Endodermal cell (in vitro differentiated cells): Measurements from ENCODE around the gene HECW1. TPM values are rescaled to one million over a fixed set of nuclear protein-coding genes. Genes with fewer than 3 reads are reported as not detected.

Source experiments
- DNase-seq: peaks from one replicate; pipeline ENCODE4 v3.0.0-alpha.2; 2017
- H3K27ac ChIP-seq: 2 replicates; pipeline ENCODE4 v1.5.1; 2013; ENCODE audit warnings: mild to moderate bottlenecking, low read depth, low read length, moderate library complexity
- H3K27me3 ChIP-seq: 2 replicates; pipeline ENCODE4 v1.6.1; 2013; ENCODE audit warnings: mild to moderate bottlenecking, low read length, moderate library complexity; ENCODE audit not compliant: insufficient read depth, control insufficient read depth, poor library complexity, severe bottlenecking
- H3K36me3 ChIP-seq: 2 replicates; pipeline ENCODE4 v1.7.0; 2013; ENCODE audit warnings: mild to moderate bottlenecking, low read length, moderate library complexity; ENCODE audit not compliant: control insufficient read depth, insufficient read depth
- H3K4me1 ChIP-seq: one replicate; pipeline ENCODE4 v1.7.0; 2013; ENCODE audit warnings: low read length; ENCODE audit not compliant: control insufficient read depth, insufficient read depth
- H3K4me3 ChIP-seq: 2 replicates; pipeline ENCODE4 v1.5.1; 2013; ENCODE audit warnings: mild to moderate bottlenecking, low read length, moderate library complexity
- H3K9ac ChIP-seq: 2 replicates; pipeline ENCODE4 v1.6.1; 2013; ENCODE audit warnings: mild to moderate bottlenecking, low read length, moderate library complexity; ENCODE audit not compliant: poor library complexity, severe bottlenecking; ENCODE audit errors: extremely low read depth
- H3K9me3 ChIP-seq: 2 replicates; pipeline ENCODE4 v1.6.1; 2013; ENCODE audit warnings: mild to moderate bottlenecking, low read length, moderate library complexity; ENCODE audit not compliant: control insufficient read depth
- H3K27ac Mint-ChIP-seq: 2 replicates; pipeline ENCODE4 v1.8.0; 2020; ENCODE audit warnings: mixed read lengths
- H3K27me3 Mint-ChIP-seq: 2 replicates; pipeline ENCODE4 v1.8.0; 2021; ENCODE audit warnings: mild to moderate bottlenecking, mixed read lengths; ENCODE audit not compliant: insufficient read depth
- H3K36me3 Mint-ChIP-seq: 2 replicates; pipeline ENCODE4 v1.8.0; 2020; ENCODE audit warnings: low read depth, mixed read lengths
- H3K4me1 Mint-ChIP-seq: 2 replicates; pipeline ENCODE4 v1.8.0; 2020; ENCODE audit warnings: mixed read lengths
- H3K4me3 Mint-ChIP-seq: 2 replicates; pipeline ENCODE4 v1.8.0; 2020; ENCODE audit warnings: mild to moderate bottlenecking, moderate library complexity, mixed read lengths
- H3K9me3 Mint-ChIP-seq: 2 replicates; pipeline ENCODE4 v1.8.0; 2020; ENCODE audit warnings: mild to moderate bottlenecking, mixed read lengths
- CTCF ChIP-seq: fragments of 200-600 bp; sonication (generic); conservative IDR thresholded peaks from 2 replicates; pipeline ENCODE4 v1.5.0; 2021; ENCODE audit warnings: antibody characterized with exemption, mild to moderate bottlenecking
- WGBS, 2 experiments: methylation state at CpG; one replicate each; pipeline versions ENCODE4 v1.1.5 to v1.1.7; 2013; ENCODE audit warnings: missing lambda C conversion rate in 2 of 2, mixed read lengths in 1 of 2; ENCODE audit not compliant: insufficient coverage in 1 of 2, insufficient read length in 1 of 2; 5-methylcytosine and 5-hydroxymethylcytosine counted together
- total RNA-seq, 2 donors: library from RNA; stranded (reverse); fragmentation: NEBNext Ultra II Directional in 1 of 2; extraction: Animal tissue kit (Norgen Biotek cat#: 25700) in 1 of 2; gene quantifications; 2 replicates in 1 of 2; 3 replicates in 1 of 2; pipeline ENCODE4 v1.2.1, GENCODE V29; 2021

The HECW1 gene
- total RNA-seq, 2 donors from 2014 or later, result 4.6 to 12.0 TPM

DNA sequence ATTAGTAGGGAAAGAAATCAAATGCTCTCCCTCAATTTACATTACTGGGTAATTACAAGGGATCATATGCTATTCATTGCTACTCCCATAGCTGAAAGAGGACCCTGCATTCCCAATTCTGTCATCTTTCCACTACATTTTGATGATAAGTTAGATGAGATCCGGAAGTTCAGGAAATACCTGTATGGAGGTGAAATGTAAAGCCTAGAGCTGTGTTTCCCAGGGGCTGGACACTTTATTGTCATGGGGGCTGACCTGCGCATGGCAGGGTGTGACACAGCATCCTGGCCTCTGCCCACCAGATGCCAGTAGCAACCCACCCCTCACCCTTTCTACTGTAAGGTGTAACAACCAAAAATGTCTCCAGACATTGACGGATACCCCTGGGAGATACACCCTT lies 56.6 kb downstream of the HECW1 start:
- H3K9me3 Mint-ChIP-seq, result no peaks in the 10 kb centered on the region
- no peak overlapping the region for H3K27ac Mint-ChIP-seq
- 93% methylated on average over 3 of the region's 3 CpGs; no CpG with 5 or more reads in 1 of the 2 experiments for WGBS, 2 experiments
- Histone ChIP-seq H3K4me3 (no peak overlapping the region), H3K27ac (no peak overlapping the region), H3K36me3 (no peaks in the 10 kb centered on the region), H3K27me3 (no peaks in the 10 kb centered on the region), H3K9me3 (no peaks in the 10 kb centered on the region), H3K4me1 (peaks cover 5% of the 10 kb centered on the region), H3K9ac (no peak overlapping the region)
- no peaks in the 10 kb centered on the region for H3K36me3 Mint-ChIP-seq
- no peak for DNase-seq
- H3K4me3 Mint-ChIP-seq, result no peak overlapping the region
- H3K27me3 Mint-ChIP-seq, result no peaks in the 10 kb centered on the region
- TF ChIP-seq CTCF, result no peak
- H3K4me1 Mint-ChIP-seq, result peaks cover 24% of the 10 kb centered on the region

GRCh38 chr7:43170571-43170970 lies 58.1 kb downstream of the HECW1 start:
- no peak overlapping the region for H3K4me3 Mint-ChIP-seq
- no peak overlapping the region for H3K27ac ChIP-seq
- TF ChIP-seq CTCF, result no peak
- no peaks in the 10 kb centered on the region for H3K9me3 ChIP-seq
- no peak overlapping the region for H3K9ac ChIP-seq
- no peak for DNase-seq
- H3K4me1 Mint-ChIP-seq, result peaks cover 24% of the 10 kb centered on the region
- no peaks in the 10 kb centered on the region for H3K27me3 ChIP-seq
- WGBS, 2 experiments, result 70 to 73% methylated on average over 3 of the region's 3 CpGs
- peaks cover 5% of the 10 kb centered on the region for H3K4me1 ChIP-seq
- H3K27ac Mint-ChIP-seq, result no peak overlapping the region
- no peaks in the 10 kb centered on the region for H3K36me3 ChIP-seq
- no peaks in the 10 kb centered on the region for H3K36me3 Mint-ChIP-seq
- H3K27me3 Mint-ChIP-seq, result no peaks in the 10 kb centered on the region
- H3K9me3 Mint-ChIP-seq, result no peaks in the 10 kb centered on the region
- no peak overlapping the region for H3K4me3 ChIP-seq

DNA sequence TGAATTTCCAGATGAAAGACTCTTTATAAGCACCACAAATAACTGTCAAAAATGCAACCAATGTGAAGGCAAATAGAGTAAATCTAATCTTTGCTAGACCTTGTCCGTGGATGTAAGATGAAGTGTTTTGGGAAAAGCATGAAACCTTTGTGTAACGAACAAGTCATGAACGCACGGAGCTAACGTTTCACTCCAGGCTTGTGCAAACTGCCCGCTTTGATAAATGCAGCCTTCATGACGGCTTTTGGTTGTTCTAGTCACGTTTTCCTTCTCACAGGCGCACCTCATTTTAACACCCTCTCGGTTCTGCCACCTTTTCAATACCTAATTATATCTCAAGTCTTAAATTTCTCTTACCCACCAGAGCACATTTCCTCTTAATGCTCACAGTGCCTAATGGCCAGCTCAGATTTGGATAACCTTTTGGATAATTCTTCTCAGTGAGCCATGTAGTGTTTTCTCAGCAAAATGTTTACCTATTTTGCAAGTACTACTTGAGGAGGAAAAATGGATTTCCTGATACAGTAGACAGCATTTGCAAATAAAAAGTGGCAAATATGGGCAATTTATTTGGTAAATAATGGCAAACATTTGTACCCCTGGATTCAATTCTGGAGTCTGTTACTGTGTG lies 63.2 kb downstream of the HECW1 start:
- Histone ChIP-seq H3K4me1 (peaks cover 5% of the 10 kb centered on the region), H3K36me3 (no peaks in the 10 kb centered on the region), H3K27me3 (no peaks in the 10 kb centered on the region), H3K9me3 (no peaks in the 10 kb centered on the region), H3K9ac (no peak overlapping the region), H3K27ac (no peak overlapping the region), H3K4me3 (no peak overlapping the region)
- no peak for TF ChIP-seq CTCF
- WGBS, 2 experiments, result 91 to 93% methylated on average over 10 of the region's 10 CpGs
- no peak overlapping the region for H3K27ac Mint-ChIP-seq
- DNase-seq, result no peak
- peaks cover 20% of the 10 kb centered on the region for H3K4me1 Mint-ChIP-seq
- no peaks in the 10 kb centered on the region for H3K9me3 Mint-ChIP-seq
- H3K36me3 Mint-ChIP-seq, result no peaks in the 10 kb centered on the region
- no peaks in the 10 kb centered on the region for H3K27me3 Mint-ChIP-seq
- H3K4me3 Mint-ChIP-seq, result no peak overlapping the region
